ENCODE data around the gene ESM1.

The ESM1 gene

GRCh38 chr5:54936201-54936600 is 49.2 kb downstream of the ESM1 start:
- no peak for TF ChIP-seq CTCF (IDR thresholded peaks at IDR 0.05; ENCODE audit: low read depth, low read length)
- DNase-seq (ENCODE audit: extremely low read depth, low read depth), result no peak

GRCh38 chr5:54932789-54933188 is 52.6 kb downstream of the ESM1 start:
- DNase-seq (ENCODE audit: extremely low read depth, low read depth), result no peak
- no peak for TF ChIP-seq CTCF (IDR thresholded peaks at IDR 0.05; ENCODE audit: low read depth, low read length)

GRCh38 chr5:54930736-54931135 is 54.7 kb downstream of the ESM1 start:
- no peak for TF ChIP-seq CTCF (IDR thresholded peaks at IDR 0.05; ENCODE audit: low read depth, low read length)
- no peak for DNase-seq (ENCODE audit: extremely low read depth, low read depth)
